Nephron (organoid): ENCODE measurements around the gene ZNF569.
"Not testable (repeated sequence)": the region's sequence is repeated elsewhere in the genome, so short reads cannot be mapped to it uniquely, and the experiment has no call there.

Source experiments
- H3K27ac Mint-ChIP-seq, 3 experiments: 2 replicates each; pipeline ENCODE4 v1.8.0; 2020; ENCODE audit warnings: mixed read lengths in 3 of 3, mild to moderate bottlenecking in 2 of 3, moderate library complexity in 1 of 3
- H3K27me3 Mint-ChIP-seq: 2 replicates; pipeline ENCODE4 v1.8.0; 2021; ENCODE audit warnings: low read depth, mild to moderate bottlenecking, moderate library complexity, mixed read lengths
- H3K36me3 Mint-ChIP-seq: 2 replicates; pipeline ENCODE4 v1.8.0; 2020; ENCODE audit warnings: low read depth, mixed read lengths
- H3K4me1 Mint-ChIP-seq: 2 replicates; pipeline ENCODE4 v1.8.0; 2020; ENCODE audit warnings: mixed read lengths
- H3K4me3 Mint-ChIP-seq, 3 experiments: 2 replicates each; pipeline ENCODE4 v1.8.0; 2020; ENCODE audit warnings: mild to moderate bottlenecking in 3 of 3, mixed read lengths in 3 of 3, moderate library complexity in 2 of 3
- H3K9me3 Mint-ChIP-seq: 2 replicates; pipeline ENCODE4 v1.8.0; 2020; ENCODE audit warnings: mixed read lengths
- TF ChIP-seq, protein P1 (sequence below), 3 experiments: fragments of 200-600 bp; sonication (generic); IDR thresholded peaks; one replicate each; pipeline ENCODE4 v1.5.0; 2021; ENCODE audit warnings: antibody characterized with exemption in 3 of 3; ENCODE audit not compliant: unreplicated experiment in 3 of 3

ZNF569 gene

DNA sequence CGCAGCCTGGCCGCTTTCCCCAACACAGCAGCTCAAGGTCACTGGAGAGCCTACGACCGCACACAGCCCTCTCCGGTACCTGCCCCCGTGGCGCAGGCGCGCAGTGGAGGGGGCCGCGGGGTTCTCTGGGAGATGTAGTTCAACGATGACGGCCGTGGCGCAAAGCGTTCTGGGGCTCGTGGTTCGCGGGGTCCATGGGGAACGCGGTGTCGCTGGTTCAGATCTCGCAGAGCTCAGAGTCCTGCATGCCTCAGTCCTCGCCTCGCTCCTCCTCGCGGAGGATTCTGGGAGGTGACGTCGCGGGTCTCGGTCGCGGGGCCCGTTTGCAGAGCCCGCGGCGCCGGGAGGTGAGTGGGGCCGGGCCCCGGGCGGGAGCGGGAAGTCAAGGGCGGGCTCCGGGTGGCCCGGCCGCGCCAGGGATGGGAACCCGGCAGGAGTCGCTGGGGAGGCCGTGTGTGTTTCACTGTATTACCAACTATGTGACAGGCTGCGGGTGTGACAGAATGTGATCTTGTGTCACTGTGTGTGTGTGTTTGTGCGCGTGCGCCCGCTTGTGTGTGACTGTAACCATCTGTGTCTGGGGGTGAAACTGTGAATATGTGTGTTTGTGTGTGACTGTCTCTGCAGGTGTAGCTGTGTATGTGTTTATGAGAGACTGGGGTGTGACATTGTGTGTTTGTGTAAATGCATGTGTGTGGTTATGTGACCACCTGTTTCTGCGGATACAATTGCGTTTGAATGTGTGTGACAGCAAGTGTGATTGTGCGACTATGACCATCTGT, 96.2 kb downstream of the ZNF569 start, which contains the start of gene ZNF527:
ZNF527 (plus strand) TSS at position 220 of the 782 bp plus-strand sequence. CDS start 3,100 bp downstream, outside the sequence.
- H3K36me3 Mint-ChIP-seq = peaks cover 23% of the 10 kb centered on the region
- peaks cover 13% of the 10 kb centered on the region for H3K4me1 Mint-ChIP-seq
- TF ChIP-seq, protein P1, sequence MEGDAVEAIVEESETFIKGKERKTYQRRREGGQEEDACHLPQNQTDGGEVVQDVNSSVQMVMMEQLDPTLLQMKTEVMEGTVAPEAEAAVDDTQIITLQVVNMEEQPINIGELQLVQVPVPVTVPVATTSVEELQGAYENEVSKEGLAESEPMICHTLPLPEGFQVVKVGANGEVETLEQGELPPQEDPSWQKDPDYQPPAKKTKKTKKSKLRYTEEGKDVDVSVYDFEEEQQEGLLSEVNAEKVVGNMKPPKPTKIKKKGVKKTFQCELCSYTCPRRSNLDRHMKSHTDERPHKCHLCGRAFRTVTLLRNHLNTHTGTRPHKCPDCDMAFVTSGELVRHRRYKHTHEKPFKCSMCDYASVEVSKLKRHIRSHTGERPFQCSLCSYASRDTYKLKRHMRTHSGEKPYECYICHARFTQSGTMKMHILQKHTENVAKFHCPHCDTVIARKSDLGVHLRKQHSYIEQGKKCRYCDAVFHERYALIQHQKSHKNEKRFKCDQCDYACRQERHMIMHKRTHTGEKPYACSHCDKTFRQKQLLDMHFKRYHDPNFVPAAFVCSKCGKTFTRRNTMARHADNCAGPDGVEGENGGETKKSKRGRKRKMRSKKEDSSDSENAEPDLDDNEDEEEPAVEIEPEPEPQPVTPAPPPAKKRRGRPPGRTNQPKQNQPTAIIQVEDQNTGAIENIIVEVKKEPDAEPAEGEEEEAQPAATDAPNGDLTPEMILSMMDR (IDR thresholded peaks at IDR 0.05; ENCODE audit: unreplicated experiment in 3 of 3) = no peak
- no peaks in the 10 kb centered on the region for H3K27me3 Mint-ChIP-seq
- H3K4me3 Mint-ChIP-seq = peak within 1 kb of the TSS; percentile 85 to 93 (median 92)
- peak within 1 kb of the TSS; percentile 90 to 95 (median 90) for H3K27ac Mint-ChIP-seq
- H3K9me3 Mint-ChIP-seq = peaks cover 18% of the 10 kb centered on the region

DNA sequence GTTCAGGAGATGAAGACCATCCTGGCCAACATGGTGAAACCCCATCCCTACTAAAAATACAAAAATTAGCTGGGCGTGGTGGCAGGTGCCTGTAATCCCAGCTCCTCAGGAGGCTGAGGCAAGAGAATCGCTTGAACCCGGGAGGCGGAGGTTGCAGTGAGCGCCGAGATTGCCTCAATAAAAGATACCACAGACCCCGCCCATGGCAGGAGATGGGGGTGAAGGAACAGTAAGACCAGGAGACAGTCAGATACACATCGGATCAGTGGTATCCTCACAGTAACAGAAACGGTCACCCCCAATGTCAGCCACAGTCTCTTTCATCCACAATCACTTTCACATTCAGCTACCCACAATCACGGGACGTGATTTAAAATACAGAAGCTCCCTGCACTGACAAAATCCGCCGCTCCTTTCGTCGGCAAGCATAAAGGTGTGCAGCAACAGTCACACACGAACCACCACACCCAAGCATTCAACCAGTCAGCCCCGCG, 96.8 kb downstream of the ZNF569 start:
- peaks cover 29% of the 10 kb centered on the region for H3K36me3 Mint-ChIP-seq

DNA sequence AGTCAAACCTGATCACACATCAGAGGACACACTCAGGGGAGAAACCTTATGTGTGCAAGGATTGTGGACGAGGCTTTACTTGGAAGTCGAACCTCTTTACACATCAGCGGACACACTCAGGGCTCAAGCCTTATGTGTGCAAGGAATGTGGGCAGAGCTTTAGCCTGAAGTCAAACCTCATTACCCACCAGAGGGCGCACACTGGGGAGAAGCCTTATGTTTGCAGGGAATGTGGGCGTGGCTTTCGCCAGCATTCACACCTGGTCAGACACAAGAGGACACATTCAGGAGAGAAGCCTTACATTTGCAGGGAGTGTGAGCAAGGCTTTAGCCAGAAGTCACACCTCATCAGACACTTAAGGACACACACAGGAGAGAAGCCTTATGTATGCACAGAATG, 104.5 kb downstream of the ZNF569 start:
- Mint-ChIP-seq H3K4me1 (no peaks in the 10 kb centered on the region), H3K27me3 (no peaks in the 10 kb centered on the region), H3K36me3 (peaks cover 86% of the 10 kb centered on the region), H3K9me3 (peaks cover 51% of the 10 kb centered on the region), H3K27ac (no peak overlapping the region), H3K4me3 (no peak overlapping the region)
- TF ChIP-seq, protein P1 (IDR thresholded peaks at IDR 0.05; ENCODE audit: unreplicated experiment in 3 of 3) = no peak

More for the DNA sequence above, 96.8 kb downstream of the ZNF569 start:
- H3K27ac Mint-ChIP-seq = peak overlapping the region; percentile 90 to 95 (median 90)
- not testable (repeated sequence) for H3K27me3 Mint-ChIP-seq
- H3K4me3 Mint-ChIP-seq = peak overlapping the region; percentile 85 to 93 (median 92)
- H3K9me3 Mint-ChIP-seq = peaks cover 22% of the 10 kb centered on the region
- H3K4me1 Mint-ChIP-seq = peaks cover 13% of the 10 kb centered on the region

DNA sequence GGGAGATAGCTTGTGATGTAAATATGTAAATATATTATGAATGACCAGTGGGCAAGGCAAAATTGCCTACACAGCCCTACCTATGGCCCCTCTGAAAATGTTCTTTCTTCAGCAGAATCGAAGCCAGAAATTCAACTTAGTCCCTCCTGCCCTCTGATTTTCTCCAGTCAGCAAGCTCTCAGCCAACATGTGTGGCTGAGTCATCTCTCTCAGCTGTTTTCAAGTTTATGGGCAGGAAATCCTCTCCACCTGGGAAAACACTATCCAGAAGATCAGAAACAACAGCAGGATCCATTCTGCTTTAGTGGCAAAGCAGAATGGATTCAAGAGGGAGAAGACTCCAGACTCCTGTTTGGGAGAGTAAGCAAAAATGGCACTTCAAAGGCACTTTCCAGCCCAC, 105.2 kb downstream of the ZNF569 start:
- TF ChIP-seq, protein P1 (IDR thresholded peaks at IDR 0.05; ENCODE audit: unreplicated experiment in 3 of 3) = no peak
- Mint-ChIP-seq H3K4me1 (no peaks in the 10 kb centered on the region), H3K9me3 (peaks cover 58% of the 10 kb centered on the region), H3K27ac (no peak overlapping the region), H3K27me3 (no peaks in the 10 kb centered on the region), H3K4me3 (no peak overlapping the region), H3K36me3 (peaks cover 94% of the 10 kb centered on the region)
